HG03039 (cell line): ENCODE data around the gene ATP7A.
"Not testable (repeated sequence)": the region's sequence is repeated elsewhere in the genome, so short reads cannot be mapped to it uniquely, and the experiment has no call there.

ENCODE experiments used
- ATAC-seq: cut with Tn5 transposase; IDR thresholded peaks from one replicate; pipeline ENCODE4 v1.9.1; 2021; ENCODE audit warnings: mild to moderate bottlenecking, moderate library complexity; ENCODE audit not compliant: unreplicated experiment

ATP7A gene

DNA sequence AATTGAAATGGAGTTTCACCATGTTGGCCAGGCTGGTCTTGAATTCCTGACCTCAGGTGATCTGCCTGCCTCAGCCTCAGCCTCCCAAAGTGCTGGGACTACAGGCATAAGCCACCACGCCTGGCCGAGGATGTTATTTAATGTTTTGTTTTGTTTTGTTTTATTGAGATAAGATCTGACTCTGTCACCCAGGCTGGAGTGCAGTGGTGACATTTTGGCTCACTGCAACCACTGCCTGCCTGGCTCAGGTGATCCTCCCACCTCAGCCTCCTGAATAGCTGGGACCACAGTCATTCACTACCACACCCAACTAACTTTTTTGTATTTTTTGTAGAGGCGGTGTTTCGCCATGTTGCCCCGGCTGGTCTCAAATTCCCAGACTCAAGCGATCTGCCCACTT lies 34.5 kb downstream of the ATP7A start:
- ATAC-seq: not testable (repeated sequence)

DNA sequence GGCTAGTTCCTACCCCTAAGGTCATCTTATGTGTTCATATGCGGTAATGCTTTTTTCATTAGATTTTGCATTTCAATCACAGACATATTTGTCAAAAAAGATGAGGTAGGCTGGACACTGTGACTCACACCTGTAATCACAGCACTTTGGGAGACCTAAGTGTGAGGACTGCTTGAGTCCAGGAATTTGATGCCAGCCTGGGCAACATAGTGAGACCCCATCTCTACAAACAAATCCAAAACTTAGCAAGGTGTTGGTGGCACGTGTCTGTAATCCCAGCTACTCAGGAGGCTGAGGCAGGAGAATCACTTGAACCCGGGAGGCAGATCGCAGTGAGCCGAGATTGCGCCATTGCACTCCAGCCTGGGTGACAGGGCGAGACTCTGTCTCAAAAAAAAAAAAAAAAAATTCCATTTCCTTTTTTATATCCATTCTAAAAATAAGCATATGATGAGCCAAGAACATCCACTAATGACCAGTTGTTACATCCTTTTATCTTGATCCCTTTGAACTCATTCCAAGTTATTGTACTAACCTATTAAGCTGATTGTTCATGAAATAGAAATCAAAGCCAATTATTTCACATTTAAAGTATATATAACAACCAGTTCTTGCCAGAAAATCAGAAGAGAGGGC lies 35.5 kb downstream of the ATP7A start:
- ATAC-seq: no peak

DNA sequence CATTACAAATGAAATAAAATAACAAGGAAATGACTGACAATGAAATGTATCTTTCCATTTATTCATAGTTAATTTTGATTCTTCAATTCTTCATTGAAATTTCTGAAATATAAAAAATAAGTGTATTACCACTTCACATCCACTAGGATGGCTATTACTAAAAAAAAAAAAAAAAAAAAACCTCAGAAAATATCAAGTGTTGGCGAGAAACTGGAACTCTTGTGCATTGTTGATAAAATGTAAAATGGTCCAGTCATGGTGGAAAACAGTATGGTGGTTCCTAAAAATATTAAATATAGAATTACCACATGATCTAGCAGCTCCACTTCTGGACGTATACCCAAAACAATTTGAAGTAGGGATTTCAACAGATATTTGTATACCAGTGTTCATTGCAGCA lies 36.1 kb downstream of the ATP7A start:
- no peak for ATAC-seq

DNA sequence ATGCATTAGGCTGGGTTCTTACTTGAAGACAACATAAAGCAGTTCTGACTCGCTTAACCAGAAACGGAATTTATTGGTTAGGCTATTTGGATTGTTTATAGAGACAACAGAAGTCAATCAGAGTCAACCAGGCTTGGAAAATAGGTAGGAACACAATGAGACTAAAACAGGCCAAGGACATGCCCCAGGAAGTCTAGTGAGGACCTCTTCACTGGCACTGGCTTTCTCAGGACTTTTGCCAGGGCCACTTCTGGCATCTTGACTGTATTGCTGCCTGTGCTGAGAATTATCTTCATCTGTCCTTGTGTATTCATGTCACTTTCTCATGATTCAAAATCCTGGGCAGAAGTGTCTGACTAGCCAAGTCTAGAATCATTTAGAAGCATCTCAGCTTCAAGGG lies 39.3 kb downstream of the ATP7A start:
- no peak for ATAC-seq

DNA sequence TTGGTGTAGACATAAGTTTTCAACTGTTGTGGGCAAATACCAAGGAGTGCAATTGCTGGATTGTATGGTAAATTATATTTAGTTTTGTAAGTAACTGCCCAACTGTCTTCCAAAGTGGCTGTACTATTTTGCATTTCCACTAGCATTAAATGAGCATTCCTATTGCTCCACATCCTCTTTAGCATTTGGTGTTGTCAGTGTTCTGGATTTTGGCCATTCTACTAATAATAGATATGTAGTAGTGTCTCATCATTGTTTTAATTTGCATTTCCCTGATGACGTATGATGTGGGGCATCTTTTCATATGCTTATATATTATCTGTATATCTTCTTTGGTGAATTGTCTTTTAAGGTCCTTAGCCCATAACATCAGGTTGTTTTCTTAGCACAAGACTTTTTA lies 41.7 kb downstream of the ATP7A start:
- ATAC-seq: no peak

DNA sequence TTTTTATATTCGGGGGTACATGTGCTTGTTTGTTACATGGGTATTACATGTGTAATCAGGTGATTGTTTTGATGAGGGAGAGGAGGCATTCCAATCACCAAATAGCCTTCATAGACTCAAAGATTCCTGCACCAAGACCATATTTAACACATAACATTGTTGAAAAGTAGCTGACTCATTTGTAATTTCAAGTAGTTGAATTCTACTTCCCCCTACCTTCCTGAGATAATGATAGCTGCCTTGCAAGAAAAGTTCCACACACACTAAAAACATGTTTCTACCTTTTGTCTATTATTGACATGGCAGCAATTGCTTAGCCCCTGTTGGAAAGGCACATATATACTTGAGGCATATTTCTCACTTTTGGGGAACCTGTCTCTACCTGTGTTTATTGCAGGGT lies 42.8 kb downstream of the ATP7A start:
- ATAC-seq: no peak

DNA sequence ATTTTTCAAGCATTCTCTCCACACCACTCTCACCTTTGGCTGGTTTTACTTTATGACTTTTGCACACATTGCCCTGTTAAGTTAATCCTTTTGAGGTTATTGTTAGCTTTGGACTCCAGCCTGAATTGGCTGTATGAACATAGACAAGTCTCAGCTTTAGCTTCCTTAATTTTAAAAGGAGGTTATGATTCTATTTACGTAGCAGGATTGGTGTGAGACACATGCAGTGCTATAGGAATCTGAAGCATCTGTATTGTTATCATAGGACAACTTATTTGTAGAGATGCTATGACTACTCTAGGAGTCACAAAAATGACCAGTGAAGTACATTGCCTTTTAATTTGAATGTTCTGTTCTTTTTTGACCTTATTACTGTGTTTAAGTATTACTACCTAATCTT lies 43.2 kb downstream of the ATP7A start:
- no peak for ATAC-seq

DNA sequence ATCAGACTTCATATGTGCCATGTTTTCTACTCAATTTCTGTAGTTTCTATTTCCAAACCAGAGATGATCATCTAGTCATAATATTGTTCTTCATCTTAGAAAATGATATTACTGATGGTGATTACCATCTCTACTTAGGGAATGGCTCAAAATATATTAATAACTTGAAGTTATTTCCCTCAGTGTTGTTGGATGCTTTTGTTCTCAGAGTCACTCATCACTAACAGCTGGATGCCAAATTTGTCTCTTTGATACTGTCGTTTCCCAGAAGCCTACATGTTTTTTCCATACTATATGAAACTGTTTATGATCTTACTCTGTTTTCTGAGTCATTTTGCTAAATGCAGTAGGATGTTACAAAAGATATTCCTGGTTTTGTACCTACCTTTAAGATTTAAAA lies 50.1 kb downstream of the ATP7A start:
- ATAC-seq: no peak

DNA sequence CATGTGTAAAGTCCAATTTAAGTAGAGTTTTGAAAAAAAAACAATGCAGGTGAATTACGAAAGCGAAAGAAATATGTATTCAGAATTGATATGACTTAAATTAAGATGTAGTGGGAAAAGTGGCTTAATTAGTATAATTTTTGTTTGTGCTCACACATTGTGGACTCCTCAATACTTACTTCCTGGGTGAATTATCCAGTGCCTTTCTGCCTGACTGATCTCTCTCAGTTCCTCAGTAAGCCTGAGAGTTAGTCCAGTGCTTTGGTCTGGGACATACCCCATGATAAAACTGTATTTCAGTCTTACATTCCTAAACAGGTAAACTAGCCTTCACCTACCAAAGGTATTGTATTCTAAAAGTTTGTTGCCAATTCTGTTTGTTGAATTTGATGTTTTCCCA lies 50.6 kb downstream of the ATP7A start:
- no peak for ATAC-seq

DNA sequence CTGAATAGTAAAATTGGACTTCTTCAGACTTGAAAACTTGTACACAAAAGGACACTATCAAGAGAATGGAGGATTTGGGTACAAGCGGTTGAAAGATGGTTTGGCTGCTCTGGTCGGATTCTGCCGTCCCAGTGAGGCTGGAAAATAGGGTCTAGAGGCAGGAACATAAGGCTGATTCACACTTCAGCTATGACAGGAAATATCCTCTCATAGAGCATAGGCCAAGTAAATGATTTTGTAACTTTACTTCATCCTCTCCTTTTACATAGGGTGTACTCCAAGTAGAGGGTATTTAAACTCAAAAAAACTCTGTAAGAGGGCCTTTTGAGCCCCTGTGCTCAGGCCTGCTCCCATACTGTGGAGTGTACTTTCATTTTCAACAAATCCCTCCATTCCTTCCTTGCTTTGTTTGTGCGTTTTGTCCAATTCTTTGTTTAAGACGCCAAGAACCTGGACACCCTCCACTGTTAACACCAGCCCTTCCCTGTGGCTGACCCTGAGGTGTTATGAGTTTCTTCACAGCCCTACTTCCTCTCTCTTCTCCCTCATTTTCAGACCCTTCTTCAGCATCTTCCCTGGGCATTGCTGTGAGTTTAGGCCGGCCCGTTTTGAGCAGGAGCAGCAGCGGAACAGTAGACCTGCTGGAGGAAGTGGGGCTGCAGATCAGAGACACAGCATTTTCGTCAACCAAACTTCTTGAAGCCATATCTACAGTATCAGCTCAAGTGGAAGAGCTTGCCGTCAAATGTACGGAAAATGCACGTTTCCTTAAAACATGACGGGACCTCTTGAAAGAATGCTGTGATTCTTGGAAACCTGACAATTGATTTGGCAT lies 51.8 kb downstream of the ATP7A start:
- ATAC-seq: no peak

DNA sequence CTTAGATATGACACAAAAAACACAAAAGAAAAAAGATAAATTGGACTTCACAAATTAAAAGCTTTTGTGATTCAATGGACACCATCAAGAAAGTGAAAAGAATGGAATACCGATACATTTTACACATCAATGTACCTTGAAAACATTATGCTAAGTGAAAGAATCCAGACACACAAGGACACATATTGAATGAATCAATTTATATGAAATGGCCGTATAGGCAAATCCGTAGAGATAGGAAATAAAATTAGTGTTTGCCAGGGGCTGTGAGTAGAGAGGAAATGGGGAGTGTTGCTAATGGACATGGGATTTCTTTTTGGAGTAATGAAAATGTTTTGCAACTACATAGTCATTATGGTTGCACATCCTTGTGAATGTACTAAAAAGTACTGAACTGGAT lies 55.9 kb downstream of the ATP7A start:
- no peak for ATAC-seq

DNA sequence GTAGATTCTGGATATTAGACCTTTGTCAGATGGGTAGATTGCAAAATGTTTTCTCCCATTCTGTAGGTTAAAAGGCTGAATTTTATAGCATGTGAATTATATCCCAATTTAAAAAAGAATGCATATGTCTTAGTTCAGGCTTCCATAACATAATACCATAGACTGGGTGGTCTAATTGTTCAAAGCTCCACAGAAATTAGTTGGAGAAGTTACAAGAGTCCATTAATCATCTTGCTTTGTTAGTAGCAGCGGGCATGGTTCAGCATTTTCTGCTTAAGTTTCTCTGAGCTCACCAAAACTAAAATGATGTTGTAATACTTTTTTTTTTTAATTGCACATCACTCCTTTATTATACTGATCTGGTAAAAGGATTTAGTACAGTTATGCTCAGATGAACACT lies 57.1 kb downstream of the ATP7A start:
- ATAC-seq: no peak

DNA sequence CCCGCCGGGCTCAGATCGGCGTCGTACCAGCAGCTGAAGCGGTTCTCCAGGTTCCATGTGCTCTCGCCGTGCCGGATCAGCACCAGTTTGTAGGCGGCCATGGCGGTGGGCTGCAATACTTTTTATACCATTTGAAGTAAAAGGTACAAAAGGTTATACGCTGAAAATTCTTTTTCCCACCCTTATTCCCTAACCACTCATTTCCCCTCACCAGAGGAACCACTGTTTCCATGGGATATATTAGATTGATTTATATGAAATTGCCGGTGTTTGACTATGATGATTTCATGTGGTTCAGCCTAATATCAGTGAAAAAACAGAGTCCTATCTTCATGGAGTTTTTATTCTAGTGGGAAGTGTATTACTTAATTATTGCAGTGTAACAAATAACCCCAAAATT lies 59.0 kb downstream of the ATP7A start, which contains the start of gene PGAM4:
Gene PGAM4 (minus strand): TSS at position 101 of the 400 bp plus-strand sequence. CDS start 0 bp downstream, at position 101.
- no peak for ATAC-seq

DNA sequence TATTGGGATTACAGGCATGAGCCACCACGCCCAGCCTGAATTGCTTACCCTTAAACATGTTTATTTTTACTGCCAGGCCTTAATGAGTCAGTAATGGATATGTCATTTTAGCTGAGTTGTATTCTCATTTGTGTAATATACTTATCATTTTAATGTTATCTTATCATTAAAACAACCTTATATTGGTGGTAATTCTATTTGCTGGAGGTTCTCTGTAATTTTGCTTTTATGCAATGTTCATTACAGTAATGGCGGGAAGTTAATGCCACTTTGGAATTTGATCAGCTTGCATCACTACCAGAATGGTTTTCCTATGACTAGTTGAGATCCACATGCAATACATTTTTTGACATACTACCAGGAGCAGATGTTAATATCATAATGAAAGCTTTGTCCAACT lies 65.3 kb downstream of the ATP7A start:
- ATAC-seq: no peak

DNA sequence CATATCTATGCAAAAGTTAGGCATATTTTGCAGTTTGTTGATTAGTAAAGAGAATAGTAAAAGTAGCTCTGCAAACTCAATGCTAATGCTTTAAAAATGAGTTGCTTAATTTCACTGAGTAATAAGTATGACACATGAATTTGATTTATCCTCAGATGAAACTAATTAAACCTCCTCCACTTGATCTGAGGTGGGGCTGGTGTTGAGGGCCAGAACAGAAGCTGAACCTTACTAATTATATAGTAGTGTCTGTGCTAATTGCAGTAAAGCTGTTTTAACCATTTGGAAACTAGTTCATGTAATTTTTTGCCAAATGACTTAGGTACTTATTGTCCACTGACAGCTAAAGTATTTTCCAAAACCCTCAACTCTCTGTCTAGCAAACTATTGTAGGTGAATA lies 66.6 kb downstream of the ATP7A start:
- no peak for ATAC-seq

DNA sequence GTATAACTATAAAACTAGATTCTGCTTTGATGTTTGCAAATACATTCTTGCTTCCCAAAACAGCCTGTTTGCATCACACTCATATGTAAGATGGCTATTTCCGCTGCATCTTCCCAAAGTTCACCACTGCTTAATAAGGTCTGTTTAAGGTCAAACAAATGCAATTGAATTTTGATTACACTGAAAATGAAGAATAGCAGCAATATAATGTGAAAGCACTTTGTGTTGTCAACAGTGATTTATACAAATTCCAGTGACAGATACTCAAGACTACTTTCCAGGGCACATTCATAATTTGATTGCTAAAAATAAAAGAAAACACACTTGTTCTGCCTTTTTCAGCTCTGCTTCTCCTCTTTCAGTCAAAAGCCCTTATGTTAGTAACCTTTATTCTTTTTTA lies 67.0 kb downstream of the ATP7A start:
- ATAC-seq: no peak

DNA sequence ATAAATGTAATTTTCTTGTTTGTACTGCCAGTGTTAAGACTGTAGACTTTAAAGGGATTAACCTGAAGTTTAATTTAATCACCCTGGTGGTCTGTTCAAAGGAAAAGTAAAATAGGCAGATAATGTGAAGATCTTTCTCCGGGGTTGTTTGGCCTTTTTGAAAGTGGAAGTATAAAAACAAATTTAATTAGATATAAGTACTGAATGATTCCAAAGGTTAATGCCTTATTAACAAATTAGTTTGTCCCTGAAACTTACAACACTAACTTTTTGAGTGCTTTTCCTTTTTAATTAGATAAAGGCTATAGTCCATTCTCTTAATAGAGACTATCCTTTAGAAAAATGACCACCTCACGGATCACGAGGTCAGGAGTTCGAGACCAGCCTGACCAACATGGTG lies 69.4 kb downstream of the ATP7A start:
- no peak for ATAC-seq

DNA sequence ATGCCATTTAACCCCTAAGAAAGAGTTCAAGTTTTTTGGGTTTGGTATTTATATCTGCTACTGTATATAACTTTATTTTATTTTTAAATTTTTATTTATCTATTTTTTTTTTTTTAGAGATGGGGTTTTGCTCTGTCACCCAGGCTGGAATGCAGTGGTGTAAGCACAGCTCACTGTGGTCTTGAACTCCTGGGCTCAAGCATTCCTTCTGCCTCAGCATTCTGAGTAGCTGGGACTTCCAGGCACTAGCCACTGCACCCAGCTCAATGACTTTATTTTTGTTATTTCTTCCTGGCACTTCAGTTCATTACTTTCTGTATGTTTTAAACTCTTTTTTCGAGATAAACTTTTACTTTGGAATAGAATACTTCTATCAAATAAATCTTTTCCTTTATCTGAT lies 101.4 kb downstream of the ATP7A start:
- no peak for ATAC-seq

DNA sequence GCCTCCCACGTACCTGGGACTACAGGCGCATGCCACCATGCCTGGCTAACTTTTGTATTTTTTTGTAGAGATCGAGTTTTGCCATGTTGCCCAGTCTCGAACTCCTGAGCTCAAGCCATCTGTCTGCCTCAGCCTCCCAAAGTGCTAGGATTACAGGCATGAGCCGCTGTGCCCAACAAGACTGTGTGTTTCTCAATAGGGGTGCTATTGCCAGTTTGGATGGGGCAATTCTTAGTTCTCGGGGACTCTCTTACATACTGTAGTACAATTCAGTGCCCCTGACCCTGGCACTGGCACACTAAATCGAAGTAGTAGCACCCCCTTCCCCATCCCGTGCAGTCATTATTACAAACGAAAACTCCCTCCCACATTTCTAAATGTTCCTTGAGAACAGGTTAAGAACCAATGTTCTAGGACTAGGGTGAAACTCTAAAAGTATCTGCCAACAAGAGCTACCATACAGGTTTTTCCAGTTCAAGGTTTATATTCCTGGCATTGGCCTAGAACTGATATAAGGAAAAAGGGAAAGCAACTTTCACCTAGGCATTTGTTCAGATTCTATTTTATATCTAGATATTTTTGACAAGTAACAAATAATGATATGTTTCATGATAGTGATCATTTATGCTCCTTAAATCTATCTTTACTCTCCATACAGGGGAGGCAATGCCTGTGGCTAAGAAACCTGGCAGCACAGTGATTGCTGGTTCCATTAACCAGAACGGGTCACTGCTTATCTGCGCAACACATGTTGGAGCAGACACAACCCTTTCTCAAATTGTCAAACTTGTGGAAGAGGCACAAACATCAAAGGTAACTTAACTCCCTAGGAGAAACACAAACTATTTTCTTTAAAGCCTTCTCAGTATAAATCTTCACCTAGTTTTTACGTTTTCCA lies 109.3 kb downstream of the ATP7A start:
- ATAC-seq: no peak

DNA sequence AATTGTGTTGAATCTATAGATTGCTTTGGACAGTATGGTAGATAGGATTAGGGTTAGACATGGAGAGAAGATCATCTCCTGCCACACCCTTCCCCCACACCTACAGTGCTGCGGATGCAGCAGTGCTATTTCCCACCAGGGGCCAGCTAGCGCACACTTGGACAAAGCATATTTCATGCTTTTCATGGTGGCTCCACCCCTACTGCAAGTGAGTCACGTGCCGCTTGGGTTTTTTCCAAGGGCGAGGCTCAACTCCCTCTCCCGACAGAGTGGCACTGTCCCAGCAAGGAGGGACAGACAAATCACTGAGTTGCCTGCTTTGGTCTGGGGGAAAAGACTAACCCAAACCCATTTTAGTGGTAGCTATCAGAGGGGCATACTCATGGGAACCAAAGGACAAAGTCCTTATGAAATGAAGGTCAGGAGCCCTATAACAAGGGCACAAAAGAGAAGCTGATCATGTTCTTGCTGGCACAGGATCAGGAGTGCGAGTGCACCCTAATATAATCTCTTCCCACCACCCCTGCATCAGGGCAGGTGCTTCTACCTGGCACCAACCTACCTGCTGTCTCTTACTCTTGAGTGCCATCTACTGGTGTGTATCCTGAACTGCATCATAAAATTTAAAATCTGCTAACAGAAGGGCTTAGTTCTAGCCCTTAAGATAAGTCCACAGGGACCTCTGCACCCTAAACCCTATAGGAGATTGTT lies 114.0 kb downstream of the ATP7A start:
- no peak for ATAC-seq

DNA sequence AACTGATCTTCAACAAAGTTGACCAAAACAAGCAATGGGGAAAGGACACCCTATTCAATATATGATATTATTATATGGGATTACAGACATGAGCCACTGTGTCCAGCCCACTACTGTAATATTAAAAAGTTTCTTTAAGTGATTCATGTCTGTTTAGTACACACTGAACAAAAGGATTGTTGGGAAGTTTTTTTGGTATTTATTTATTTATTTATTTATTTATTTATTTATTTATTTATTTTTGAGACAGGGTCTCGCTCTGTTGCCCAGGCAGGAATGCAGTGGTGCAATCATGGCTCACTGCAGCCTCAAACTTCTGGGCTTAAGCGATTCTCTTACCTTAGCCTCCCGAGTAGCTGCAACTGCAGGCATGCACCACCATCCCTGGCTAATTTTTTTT lies 117.3 kb downstream of the ATP7A start:
- no peak for ATAC-seq
